Measurements from ENCODE around the gene PCNX4.
"Not testable (repeated sequence)": the region's sequence is repeated elsewhere in the genome, so short reads cannot be mapped to it uniquely, and the experiment has no call there.

Gene PCNX4

GRCh38 chr14:60091550-60092525, at the start of gene PCNX4:
TSS of gene PCNX4 (plus strand) at chr14:60091923. CDS start at chr14:60107639, 15,716 bp downstream.
- DNase-seq (ENCODE audit: low read depth, low spot score): peak; percentile 98

GRCh38 chr14:60047976-60048375, 43.7 kb upstream of the PCNX4 start:
- not testable (repeated sequence) for DNase-seq (ENCODE audit: low read depth, low spot score)

DNA sequence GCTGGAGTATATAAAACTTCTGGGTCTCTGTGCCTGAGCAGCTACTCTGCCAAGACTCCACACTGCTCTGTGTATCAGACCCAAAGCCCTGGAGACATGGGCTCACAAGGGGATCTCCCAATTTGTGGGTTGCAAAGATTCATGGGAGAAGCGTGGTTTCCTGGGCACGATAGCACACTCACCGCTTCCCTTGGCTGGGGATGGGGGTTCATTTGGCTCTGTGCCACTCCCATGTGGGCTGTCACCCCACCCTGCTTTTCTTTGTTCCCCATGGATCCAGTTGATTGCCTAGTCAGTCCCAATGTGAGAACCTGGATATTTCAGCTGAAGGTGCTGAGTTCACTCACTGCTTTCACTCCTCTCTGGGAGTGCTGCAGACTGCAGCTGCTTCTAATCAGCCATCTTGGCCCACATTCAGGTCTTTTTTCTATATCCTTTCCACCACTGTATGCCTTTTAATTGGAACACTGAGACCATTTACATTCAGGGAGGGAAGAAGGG, 40.0 kb upstream of the PCNX4 start:
- no peak for DNase-seq (ENCODE audit: low read depth, low spot score)

DNA sequence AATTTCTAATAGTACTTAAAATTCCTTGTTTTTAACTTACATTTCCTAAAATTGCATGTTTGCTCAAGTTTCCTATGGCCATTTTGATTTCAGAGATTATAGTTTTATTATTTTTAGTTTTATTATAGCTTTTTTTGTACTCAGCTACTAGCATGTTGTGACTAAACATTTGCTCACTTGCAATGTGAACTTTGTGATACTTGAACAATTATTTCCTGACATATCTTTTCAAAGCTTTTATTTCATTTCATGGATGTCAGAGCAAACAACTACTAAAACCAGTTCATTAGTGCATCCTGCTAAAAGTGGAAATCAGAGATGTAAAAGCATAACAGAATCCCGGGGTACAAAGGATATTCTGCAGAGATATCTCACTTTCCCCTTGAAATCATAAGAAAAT, 33.6 kb upstream of the PCNX4 start:
- no peak for DNase-seq (ENCODE audit: low read depth, low spot score)

- no peak for DNase-seq (ENCODE audit: low read depth, low spot score)
Observed at GRCh38 chr14:60061371-60061770, 30.4 kb upstream of the PCNX4 start.

- DNase-seq (ENCODE audit: low read depth, low spot score): no peak
Observed at GRCh38 chr14:60064491-60065072, 27.1 kb upstream of the PCNX4 start.

GRCh38 chr14:60067882-60068281, 23.8 kb upstream of the PCNX4 start:
- DNase-seq (ENCODE audit: low read depth, low spot score): no peak

DNA sequence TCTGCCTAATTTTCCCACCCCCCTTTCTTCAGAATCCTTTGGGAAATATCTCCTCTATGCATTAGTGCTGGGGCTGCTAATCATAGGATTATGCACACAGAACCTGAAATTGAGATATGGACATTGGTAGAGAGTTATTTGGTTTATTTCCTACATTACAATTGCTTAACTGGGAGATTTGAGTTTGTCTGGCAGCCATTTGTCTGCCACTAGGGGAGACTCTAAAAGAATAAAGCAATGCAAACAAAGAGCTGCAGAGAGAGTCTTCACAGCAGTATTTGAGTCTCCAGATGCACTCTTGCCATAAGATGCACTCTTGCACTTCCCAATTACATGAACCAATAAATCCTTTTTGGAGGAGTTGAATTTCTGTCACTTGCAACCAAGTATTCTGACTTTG, 12.0 kb upstream of the PCNX4 start:
- DNase-seq (ENCODE audit: low read depth, low spot score): no peak

GRCh38 chr14:60085085-60085484, 6.6 kb upstream of the PCNX4 start:
- no peak for DNase-seq (ENCODE audit: low read depth, low spot score)

- DNase-seq (ENCODE audit: low read depth, low spot score): no peak
Observed at GRCh38 chr14:60085693-60086092, 6.0 kb upstream of the PCNX4 start.

- DNase-seq (ENCODE audit: low read depth, low spot score): peak; percentile 20
Observed at GRCh38 chr14:60087668-60088067, 4.1 kb upstream of the PCNX4 start.

DNA sequence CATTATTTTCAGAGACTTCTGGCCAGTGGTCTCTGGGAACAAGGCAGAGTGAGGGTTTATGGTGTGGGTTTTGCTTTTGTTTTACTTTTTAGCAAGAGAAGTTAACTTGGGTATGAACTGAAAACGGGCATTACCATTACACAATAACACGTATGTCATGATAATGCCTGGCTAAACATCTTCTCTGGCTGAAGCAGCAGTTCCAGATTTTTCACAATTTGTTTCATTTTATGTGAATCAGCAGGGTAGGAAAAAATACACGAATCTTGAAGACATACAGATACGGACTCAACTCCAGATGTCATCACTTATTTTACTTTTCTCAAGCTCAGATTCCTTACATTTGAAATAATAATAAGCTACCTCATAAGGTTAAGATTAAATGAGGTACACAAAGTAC, 2.5 kb upstream of the PCNX4 start:
- DNase-seq (ENCODE audit: low read depth, low spot score): no peak

DNA sequence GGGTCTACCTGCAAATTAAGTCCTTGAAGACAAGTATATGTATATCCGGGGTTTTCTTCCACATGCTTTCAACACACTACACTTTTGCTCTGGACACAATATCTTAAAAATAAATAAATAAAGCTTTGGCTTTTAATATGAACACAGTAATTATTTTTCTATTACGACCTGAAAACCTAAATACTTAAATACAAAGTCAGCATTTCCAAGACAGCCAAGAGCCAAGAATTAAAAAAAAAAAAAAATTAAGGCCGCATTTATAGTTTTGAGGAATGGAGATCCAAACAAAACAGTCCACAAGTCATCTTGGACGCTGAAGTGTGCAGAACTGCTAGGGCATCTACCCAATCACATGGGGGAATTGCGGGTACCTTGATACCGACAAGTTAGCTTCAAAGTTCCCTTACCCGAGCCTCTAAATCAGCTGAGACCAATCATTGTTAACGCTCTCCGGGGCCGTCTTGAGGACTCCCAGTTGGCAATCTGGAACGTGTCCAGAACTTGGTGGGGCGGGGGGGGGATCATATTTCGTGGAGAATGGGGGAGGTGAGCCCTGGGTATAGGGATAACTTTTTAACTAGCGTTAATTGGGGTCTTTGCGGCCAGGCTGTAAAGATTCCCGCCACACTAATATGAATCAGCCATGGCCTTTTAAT, 731 bp upstream of the PCNX4 start:
- peak; percentile 14 for DNase-seq (ENCODE audit: low read depth, low spot score)

DNA sequence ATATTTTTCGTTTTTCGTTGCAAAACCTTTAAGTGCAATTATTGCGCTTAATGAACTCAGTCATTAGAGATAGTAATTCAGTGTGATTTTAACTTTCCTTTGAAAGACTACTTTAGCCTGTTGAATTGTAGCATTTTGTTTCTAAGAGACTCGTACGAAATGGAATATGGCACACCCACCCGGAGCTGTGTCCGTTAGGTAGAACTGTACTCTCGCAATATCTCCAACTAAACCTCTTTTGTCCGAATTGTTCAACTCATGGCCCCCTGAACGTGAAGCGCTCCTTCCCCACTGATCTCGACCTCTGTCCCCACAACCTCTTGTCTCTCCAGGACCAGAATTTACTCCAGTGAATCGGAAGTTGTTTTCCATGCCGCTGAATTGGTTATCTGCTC, 800 bp downstream of the PCNX4 start:
- peak; percentile 18 for DNase-seq (ENCODE audit: low read depth, low spot score)

GRCh38 chr14:60093080-60093479, 1.4 kb downstream of the PCNX4 start:
- no peak for DNase-seq (ENCODE audit: low read depth, low spot score)

GRCh38 chr14:60093606-60094005, 1.9 kb downstream of the PCNX4 start:
- no peak for DNase-seq (ENCODE audit: low read depth, low spot score)

DNA sequence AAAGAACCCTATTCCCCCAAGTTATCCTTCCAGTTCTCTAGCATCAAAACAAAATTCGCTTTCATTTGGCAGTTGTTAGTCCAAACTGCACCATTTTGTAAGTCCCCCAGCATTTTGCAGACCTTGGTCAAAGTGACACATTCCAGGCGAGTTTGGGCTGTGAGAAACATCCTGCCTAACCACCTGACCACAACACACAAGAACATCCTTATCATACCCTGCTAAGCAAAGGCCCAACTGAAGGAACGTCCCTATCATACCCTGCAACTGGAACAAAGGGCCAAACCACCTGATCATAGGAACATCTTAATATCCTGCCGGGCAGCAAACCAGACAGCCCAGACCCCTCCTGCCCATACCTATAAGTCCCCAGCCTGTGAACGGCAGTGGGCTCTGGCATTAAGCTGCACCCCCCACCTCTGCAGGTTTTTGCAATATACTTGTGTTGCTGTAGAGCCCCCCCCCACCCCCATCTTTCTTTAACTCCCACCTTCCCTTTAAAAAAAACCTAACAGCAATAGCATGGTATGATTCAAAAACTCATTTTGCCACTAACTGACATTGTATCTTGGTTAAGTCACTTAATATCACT, 2.7 kb downstream of the PCNX4 start:
- DNase-seq (ENCODE audit: low read depth, low spot score): peak; percentile 84

DNA sequence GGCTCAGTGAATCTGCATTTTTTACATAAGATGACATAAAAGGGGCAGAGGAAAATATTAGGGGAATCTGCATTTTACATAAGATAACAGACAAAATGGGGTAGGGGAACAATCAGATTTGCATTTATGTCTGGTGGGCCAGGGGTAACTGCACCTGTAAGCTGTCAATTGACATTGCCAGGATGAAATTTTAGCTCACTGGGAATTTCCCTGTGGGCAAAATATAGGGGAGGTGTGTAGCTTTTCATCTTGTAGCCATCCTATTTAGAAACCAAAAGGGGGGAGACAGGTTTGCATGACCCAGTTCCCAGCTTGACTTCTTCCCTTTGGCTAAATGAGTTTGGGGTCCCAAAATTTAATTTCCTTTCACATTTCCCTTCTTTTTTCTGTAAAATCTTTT, 3.5 kb downstream of the PCNX4 start:
- no peak for DNase-seq (ENCODE audit: low read depth, low spot score)

GRCh38 chr14:60095781-60096450, 4.2 kb downstream of the PCNX4 start:
- DNase-seq (ENCODE audit: low read depth, low spot score): no peak

GRCh38 chr14:60097974-60098373, 6.3 kb downstream of the PCNX4 start:
- no peak for DNase-seq (ENCODE audit: low read depth, low spot score)

DNA sequence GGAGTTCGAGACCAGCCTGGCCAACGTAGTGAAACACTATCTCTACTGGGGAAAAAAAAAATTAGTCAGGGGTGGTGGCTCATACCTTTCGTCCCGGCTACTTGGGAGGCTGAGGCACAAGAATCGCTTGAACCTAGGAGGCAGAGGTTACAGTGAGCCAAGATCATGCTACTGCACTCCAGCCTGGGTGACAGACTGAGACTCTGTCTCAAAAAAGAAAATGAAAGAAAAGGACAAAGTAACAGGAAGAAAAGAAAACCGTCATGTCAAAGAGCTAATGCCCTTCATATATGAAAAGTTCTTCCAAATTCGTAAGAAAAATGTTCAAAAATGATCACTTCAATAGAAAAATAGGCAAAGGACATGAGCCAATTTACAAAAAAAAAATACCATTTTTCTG, 8.1 kb downstream of the PCNX4 start:
- DNase-seq (ENCODE audit: low read depth, low spot score): not testable (repeated sequence)
